HEK293T (cell line): ENCODE measurements around the gene CCDC71L.

Source experiments
- BHLHE40 ChIP-seq: fragments of 450-650 bp; IDR thresholded peaks from 2 replicates; pipeline ENCODE4 v1.6.1; 2016; ENCODE audit warnings: mild to moderate bottlenecking, moderate library complexity, borderline replicate concordance
- CTBP1 ChIP-seq: fragments of 450-650 bp; IDR thresholded peaks from 2 replicates; pipeline ENCODE4 v1.6.1; 2016; ENCODE audit warnings: borderline replicate concordance
- ELF4 ChIP-seq: fragments of 450-650 bp; IDR thresholded peaks from 2 replicates; pipeline ENCODE4 v1.6.1; 2017; ENCODE audit warnings: antibody characterized with exemption
- FOXA1 ChIP-seq: fragments of 450-650 bp; IDR thresholded peaks from 2 replicates; pipeline ENCODE4 v1.6.1; 2016; ENCODE audit warnings: mild to moderate bottlenecking
- FOXK2 ChIP-seq: fragments of 450-650 bp; IDR thresholded peaks from 2 replicates; pipeline ENCODE4 v1.6.1; 2016; ENCODE audit warnings: mild to moderate bottlenecking
- FOXM1 ChIP-seq: fragments of 450-650 bp; IDR thresholded peaks from 2 replicates; pipeline ENCODE4 v1.6.1; 2017; ENCODE audit warnings: mild to moderate bottlenecking, borderline replicate concordance
- LEF1 ChIP-seq: fragments of 450-650 bp; IDR thresholded peaks from 2 replicates; pipeline ENCODE4 v1.6.1; 2017; ENCODE audit warnings: mild to moderate bottlenecking, borderline replicate concordance
- NFRKB ChIP-seq: fragments of 450-650 bp; IDR thresholded peaks from 2 replicates; pipeline ENCODE4 v1.6.1; 2016; ENCODE audit warnings: mild to moderate bottlenecking, moderate library complexity
- SP1 ChIP-seq: fragments of 450-650 bp; IDR thresholded peaks from 2 replicates; pipeline ENCODE4 v1.6.1; 2017
- SUZ12 ChIP-seq: fragments of 450-650 bp; IDR thresholded peaks from 2 replicates; pipeline ENCODE4 v1.6.1; 2016; ENCODE audit warnings: mild to moderate bottlenecking
- ZNF384 ChIP-seq: fragments of 450-650 bp; IDR thresholded peaks from 2 replicates; pipeline ENCODE4 v1.6.1; 2016
- TF ChIP-seq, protein P1 (sequence below): fragments of 450-650 bp; IDR thresholded peaks from 2 replicates; pipeline ENCODE4 v1.6.1; 2016

DNA sequence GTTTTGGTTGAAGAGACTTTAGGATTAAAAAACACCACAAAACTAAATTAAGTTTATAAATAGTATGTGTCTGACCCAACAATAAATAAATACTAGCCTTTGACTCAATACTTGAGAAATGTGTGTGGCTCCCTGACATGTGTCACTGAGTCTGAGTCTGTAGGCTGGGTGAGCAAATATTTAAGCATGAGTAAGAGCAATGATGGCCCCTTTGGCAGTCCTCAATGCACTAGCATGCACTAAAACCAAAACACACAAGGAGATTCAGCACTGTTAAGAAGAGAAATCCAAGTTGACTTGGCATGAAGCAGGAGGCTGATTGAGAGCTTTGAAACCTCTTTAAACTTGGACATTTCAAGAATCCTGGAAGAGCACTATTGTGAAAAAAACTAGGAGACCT lies 37.1 kb downstream of the CCDC71L start:
- TF ChIP-seq LEF1, result no peak
- no peak for TF ChIP-seq ZNF384
- TF ChIP-seq BHLHE40, result no peak
- no peak for TF ChIP-seq NFRKB
- TF ChIP-seq ELF4, result no peak
- TF ChIP-seq FOXA1, result no peak
- TF ChIP-seq FOXM1, result no peak
- no peak for TF ChIP-seq CTBP1
- no peak for TF ChIP-seq FOXK2
- TF ChIP-seq, protein P1, sequence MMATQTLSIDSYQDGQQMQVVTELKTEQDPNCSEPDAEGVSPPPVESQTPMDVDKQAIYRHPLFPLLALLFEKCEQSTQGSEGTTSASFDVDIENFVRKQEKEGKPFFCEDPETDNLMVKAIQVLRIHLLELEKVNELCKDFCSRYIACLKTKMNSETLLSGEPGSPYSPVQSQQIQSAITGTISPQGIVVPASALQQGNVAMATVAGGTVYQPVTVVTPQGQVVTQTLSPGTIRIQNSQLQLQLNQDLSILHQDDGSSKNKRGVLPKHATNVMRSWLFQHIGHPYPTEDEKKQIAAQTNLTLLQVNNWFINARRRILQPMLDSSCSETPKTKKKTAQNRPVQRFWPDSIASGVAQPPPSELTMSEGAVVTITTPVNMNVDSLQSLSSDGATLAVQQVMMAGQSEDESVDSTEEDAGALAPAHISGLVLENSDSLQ, result no peak
- no peak for TF ChIP-seq SUZ12
- TF ChIP-seq SP1, result no peak
